Sigmoid colon (tissue), 7 donors: ENCODE data around the gene TRIM2. TPM values are rescaled to one million over a fixed set of nuclear protein-coding genes. Genes with fewer than 3 reads are reported as not detected.

Source experiments
- DNase-seq: peaks from one replicate; pipeline ENCODE4 v3.0.0-alpha.2; 2019
- H3K27ac ChIP-seq, 4 donors: fragments of 200-600 bp; sonication (generic); one replicate each; pipeline ENCODE4 v1.5.1; 2016 to 2019; ENCODE audit warnings: mild to moderate bottlenecking in 1 of 4
- H3K27me3 ChIP-seq, 3 donors: fragments of 200-600 bp; sonication (generic); one replicate each; pipeline ENCODE4 v1.5.1; 2019; ENCODE audit warnings: mild to moderate bottlenecking in 1 of 3
- H3K36me3 ChIP-seq, 4 donors: fragments of 200-600 bp; sonication (generic); one replicate each; pipeline ENCODE4 v1.5.1; 2016 to 2019
- H3K4me1 ChIP-seq, 4 donors: fragments of 200-600 bp; sonication (generic); one replicate each; pipeline ENCODE4 v1.5.1; 2017 to 2019
- H3K4me3 ChIP-seq, 4 donors: fragments of 200-600 bp; sonication (generic); one replicate each; pipeline ENCODE4 v1.5.1; 2017 to 2019; ENCODE audit warnings: mild to moderate bottlenecking in 2 of 4, moderate library complexity in 1 of 4
- H3K9me3 ChIP-seq, 4 donors: fragments of 200-600 bp in 3 of 4; sonication (generic) in 3 of 4; one replicate each; pipeline versions ENCODE4 v1.5.1 to v1.6.1; 2013 to 2019
- CTCF ChIP-seq, 4 experiments: fragments of 450-650 bp in 3 of 4; fragments of 200-600 bp in 1 of 4; IDR thresholded peaks; one replicate each; pipeline ENCODE4 v1.5.1; 2016 to 2019; ENCODE audit warnings: antibody characterized with exemption in 4 of 4, mild to moderate bottlenecking in 3 of 4, moderate library complexity in 2 of 4
- EP300 ChIP-seq, 4 donors: sonication (generic); formaldehyde crosslinking; IDR thresholded peaks; one replicate each; pipeline ENCODE4 v1.6.1; 2017; ENCODE audit warnings: antibody characterized with exemption in 4 of 4
- POLR2A ChIP-seq, 2 donors: fragments of 450-650 bp; IDR thresholded peaks; one replicate each; pipeline ENCODE4 v1.6.1; 2016; ENCODE audit warnings: antibody characterized with exemption in 2 of 2, mild to moderate bottlenecking in 2 of 2, moderate library complexity in 2 of 2
- POLR2AphosphoS5 ChIP-seq, 4 donors: sonication (generic); formaldehyde crosslinking; IDR thresholded peaks; one replicate each; pipeline ENCODE4 v1.6.1; 2017; ENCODE audit warnings: antibody characterized with exemption in 4 of 4
- WGBS, 2 donors: extraction: QIAGEN DNeasy Blood & Tissue Kit; methylation state at CpG; one replicate each; pipeline ENCODE4 v1.1.7; 2013; 5-methylcytosine and 5-hydroxymethylcytosine counted together
- intact Hi-C: fragments of 100-400 bp; cut with DNase I; formaldehyde crosslinking; loops from one replicate; pipeline ENCODE4 v1.15.1; 2023
- polyA plus RNA-seq, 3 donors: library from polyadenylated mRNA; stranded (reverse); fragments of 200-250 nt; gene quantifications; one replicate each; pipeline ENCODE4 v1.2.3, GENCODE V29; 2013
- total RNA-seq, 4 donors: library from RNA; depleted of rRNA; stranded (reverse); fragments of >200 nt; gene quantifications; one replicate each; pipeline ENCODE4 v1.1.0, GENCODE V29; 2016
- donor health status: healthy with polysubstance abuse.
- donor health status: Bipolar disorder and iron deficiency.
- donor health status: healthy.

Gene TRIM2
- total and polyA plus RNA-seq, 7 donors: 19.8 to 51.7 (median 31.6) TPM

GRCh38 chr4:153227469-153228075, 23.3 kb downstream of the TRIM2 start:
- H3K27ac ChIP-seq: no peak overlapping the region
- H3K4me1 ChIP-seq: peaks cover 0 to 47% (median 27%) of the 10 kb centered on the region in 4 donors
- TF ChIP-seq EP300 (IDR thresholded peaks at IDR 0.05) (no peak), POLR2A (IDR thresholded peaks at IDR 0.05) (no peak), POLR2AphosphoS5 (IDR thresholded peaks at IDR 0.05) (no peak), CTCF (IDR thresholded peaks at IDR 0.05) (no peak)
- WGBS, 2 donors: 80 to 85% methylated on average over 7 of the region's 7 CpGs
- H3K9me3 ChIP-seq: no peaks in the 10 kb centered on the region
- intact Hi-C loops: no loop called here
- H3K27me3 ChIP-seq: no peaks in the 10 kb centered on the region
- DNase-seq: no peak
- no peaks in the 10 kb centered on the region for H3K36me3 ChIP-seq
- no peak overlapping the region for H3K4me3 ChIP-seq

GRCh38 chr4:153228512-153229140, 24.4 kb downstream of the TRIM2 start:
- TF ChIP-seq POLR2A (IDR thresholded peaks at IDR 0.05) (no peak), EP300 (IDR thresholded peaks at IDR 0.05) (no peak), POLR2AphosphoS5 (IDR thresholded peaks at IDR 0.05) (no peak), CTCF (IDR thresholded peaks at IDR 0.05) (no peak)
- no peaks in the 10 kb centered on the region for H3K27me3 ChIP-seq
- no peak overlapping the region for H3K4me3 ChIP-seq
- H3K27ac ChIP-seq: no peak overlapping the region
- H3K4me1 ChIP-seq: peaks cover 0 to 56% (median 33%) of the 10 kb centered on the region in 4 donors
- H3K9me3 ChIP-seq: no peaks in the 10 kb centered on the region
- H3K36me3 ChIP-seq: no peaks in the 10 kb centered on the region
- DNase-seq: no peak
- WGBS, 2 donors: 77 to 84% methylated on average over 6 of the region's 6 CpGs
- intact Hi-C loops: no loop called here

GRCh38 chr4:153229545-153229944, 25.3 kb downstream of the TRIM2 start:
- Histone ChIP-seq H3K36me3 (no peaks in the 10 kb centered on the region), H3K27ac (no peak overlapping the region), H3K4me3 (no peak overlapping the region), H3K27me3 (no peaks in the 10 kb centered on the region), H3K4me1 (peaks cover 0 to 56% (median 33%) of the 10 kb centered on the region in 4 donors), H3K9me3 (no peaks in the 10 kb centered on the region)
- 91 to 92% methylated on average over 5 of the region's 5 CpGs for WGBS, 2 donors
- intact Hi-C loops: no loop called here
- DNase-seq: no peak
- TF ChIP-seq POLR2A (IDR thresholded peaks at IDR 0.05): no peak
- TF ChIP-seq POLR2AphosphoS5 (IDR thresholded peaks at IDR 0.05): no peak
- no peak for TF ChIP-seq CTCF (IDR thresholded peaks at IDR 0.05)
- no peak for TF ChIP-seq EP300 (IDR thresholded peaks at IDR 0.05)

GRCh38 chr4:153232768-153233167, 28.5 kb downstream of the TRIM2 start:
- Histone ChIP-seq H3K4me1 (peaks cover 0 to 39% (median 33%) of the 10 kb centered on the region in 4 donors), H3K36me3 (no peaks in the 10 kb centered on the region), H3K27me3 (no peaks in the 10 kb centered on the region), H3K27ac (peak overlapping the region in 1 of 4 donors; percentile 61), H3K4me3 (no peak overlapping the region), H3K9me3 (no peaks in the 10 kb centered on the region)
- intact Hi-C loops: no loop called here
- WGBS, 2 donors: 38 to 66% methylated on average over 3 of the region's 3 CpGs
- TF ChIP-seq EP300 (IDR thresholded peaks at IDR 0.05) (no peak), POLR2A (IDR thresholded peaks at IDR 0.05) (no peak), POLR2AphosphoS5 (IDR thresholded peaks at IDR 0.05) (no peak), CTCF (IDR thresholded peaks at IDR 0.05) (no peak)
- DNase-seq: no peak
